IPS-11a (cell line): ENCODE measurements around the gene P3R3URF.

ENCODE experiments used
- H3K4me3 ChIP-seq: one replicate; pipeline ENCODE4 v1.5.1; 2013; ENCODE audit warnings: low read depth, low read length, control low read depth

P3R3URF gene

GRCh38 chr1:46194641-46195193 is 18.4 kb upstream of the P3R3URF start:
- H3K4me3 ChIP-seq: no peak overlapping the region

DNA sequence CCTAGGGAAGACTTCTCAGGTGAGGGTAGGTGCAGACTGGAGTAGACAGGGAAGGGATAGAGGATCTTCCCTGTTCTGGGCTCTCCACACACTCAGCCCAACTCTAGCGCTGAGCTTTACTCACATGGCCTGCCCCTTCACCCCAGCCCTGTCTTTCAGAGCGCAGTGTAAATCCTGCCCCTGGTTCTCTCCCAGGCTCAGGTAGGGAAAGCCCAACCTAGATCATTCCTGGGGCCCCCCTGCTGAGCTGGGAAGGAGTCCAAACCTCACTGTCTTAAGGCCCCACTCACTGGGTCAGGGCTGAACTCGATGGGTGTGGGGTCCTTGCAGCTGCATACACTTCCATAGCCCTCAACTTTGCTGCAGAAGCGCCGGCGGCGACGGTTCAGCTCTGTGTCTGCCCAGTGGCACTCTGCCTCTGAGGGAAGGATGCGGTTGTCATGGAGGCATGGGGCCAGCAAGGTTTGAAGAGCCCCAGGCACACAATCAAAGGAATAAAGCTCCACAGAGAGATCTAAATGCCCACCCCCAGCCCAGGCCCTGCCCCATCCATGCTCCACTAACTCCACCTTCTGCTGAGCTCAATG is 17.8 kb upstream of the P3R3URF start:
- no peak overlapping the region for H3K4me3 ChIP-seq

GRCh38 chr1:46193285-46193684 is 17.0 kb upstream of the P3R3URF start:
- no peak overlapping the region for H3K4me3 ChIP-seq

GRCh38 chr1:46192171-46192570 is 15.9 kb upstream of the P3R3URF start:
- H3K4me3 ChIP-seq: no peak overlapping the region

- H3K4me3 ChIP-seq: no peak overlapping the region
Observed at GRCh38 chr1:46191033-46191701, 14.9 kb upstream of the P3R3URF start.

- no peak overlapping the region for H3K4me3 ChIP-seq
Observed at GRCh38 chr1:46190539-46190938, 14.3 kb upstream of the P3R3URF start.

- no peak overlapping the region for H3K4me3 ChIP-seq
Observed at GRCh38 chr1:46188295-46189030, 12.2 kb upstream of the P3R3URF start.

- H3K4me3 ChIP-seq: no peak overlapping the region
Observed at GRCh38 chr1:46187106-46187869, 11.0 kb upstream of the P3R3URF start.

GRCh38 chr1:46186076-46186475 is 9.8 kb upstream of the P3R3URF start:
- H3K4me3 ChIP-seq: no peak overlapping the region

DNA sequence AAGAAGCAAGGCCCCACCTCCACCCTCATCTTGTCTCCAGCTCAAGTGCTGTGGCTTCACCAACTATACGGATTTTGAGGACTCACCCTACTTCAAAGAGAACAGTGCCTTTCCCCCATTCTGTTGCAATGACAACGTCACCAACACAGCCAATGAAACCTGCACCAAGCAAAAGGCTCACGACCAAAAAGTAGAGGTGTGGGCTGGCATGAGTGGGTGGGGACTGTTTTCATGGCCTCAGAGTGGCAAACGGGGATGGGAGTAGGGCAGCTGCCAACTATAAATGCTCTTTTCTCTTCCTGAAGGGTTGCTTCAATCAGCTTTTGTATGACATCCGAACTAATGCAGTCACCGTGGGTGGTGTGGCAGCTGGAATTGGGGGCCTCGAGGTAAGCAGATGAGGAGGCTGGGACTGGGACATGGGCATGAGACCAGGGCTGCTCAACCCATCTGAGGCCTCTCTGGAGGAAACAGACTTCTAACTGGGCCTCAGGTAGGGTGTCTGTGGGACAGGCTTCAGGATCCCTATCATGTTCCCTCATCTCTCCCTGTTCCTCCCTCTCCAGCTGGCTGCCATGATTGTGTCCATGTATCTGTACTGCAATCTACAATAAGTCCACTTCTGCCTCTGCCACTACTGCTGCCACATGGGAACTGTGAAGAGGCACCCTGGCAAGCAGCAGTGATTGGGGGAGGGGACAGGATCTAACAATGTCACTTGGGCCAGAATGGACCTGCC is 8.8 kb upstream of the P3R3URF start:
- no peak overlapping the region for H3K4me3 ChIP-seq

- no peak overlapping the region for H3K4me3 ChIP-seq
Observed at GRCh38 chr1:46183926-46184557, 7.8 kb upstream of the P3R3URF start.

GRCh38 chr1:46183079-46183847 is 7.0 kb upstream of the P3R3URF start:
- H3K4me3 ChIP-seq: no peak overlapping the region

- no peak overlapping the region for H3K4me3 ChIP-seq
Observed at GRCh38 chr1:46181343-46182260, 5.3 kb upstream of the P3R3URF start.

- H3K4me3 ChIP-seq: no peak overlapping the region
Observed at GRCh38 chr1:46180082-46180616, 3.9 kb upstream of the P3R3URF start.

- H3K4me3 ChIP-seq: no peak overlapping the region
Observed at GRCh38 chr1:46179138-46180081, 3.1 kb upstream of the P3R3URF start.

- H3K4me3 ChIP-seq: no peak overlapping the region
Observed at GRCh38 chr1:46175243-46175642, 1.0 kb downstream of the P3R3URF start.
